Upper lobe of right lung (tissue), 1 donor: ENCODE data around the gene CNNM4. TPM values are rescaled to one million over a fixed set of nuclear protein-coding genes. Genes with fewer than 3 reads are reported as not detected.

Experiments used
- ATAC-seq: fragments of 200-7000 bp; cut with Tn5 transposase; one replicate; pipeline ENCODE4 v1.9.1; 2020; ENCODE audit warnings: mild to moderate bottlenecking, moderate library complexity
- DNase-seq: peaks from one replicate; pipeline ENCODE4 v3.0.0-alpha.2; 2020
- H3K27ac ChIP-seq: fragments of 200-600 bp; one replicate; pipeline ENCODE4 v1.8.0; 2022
- H3K27me3 ChIP-seq: fragments of 200-600 bp; one replicate; pipeline ENCODE4 v1.8.0; 2022; ENCODE audit warnings: mild to moderate bottlenecking
- H3K36me3 ChIP-seq: fragments of 200-600 bp; one replicate; pipeline ENCODE4 v1.8.0; 2022
- H3K4me1 ChIP-seq: fragments of 200-600 bp; one replicate; pipeline ENCODE4 v1.8.0; 2022
- H3K4me3 ChIP-seq: fragments of 200-600 bp; one replicate; pipeline ENCODE4 v1.8.0; 2022; ENCODE audit warnings: mild to moderate bottlenecking
- H3K9me3 ChIP-seq: fragments of 200-600 bp; one replicate; pipeline ENCODE4 v1.8.0; 2022
- CTCF ChIP-seq: fragments of 200-600 bp; IDR thresholded peaks from one replicate; pipeline ENCODE4 v1.8.0; 2022; ENCODE audit warnings: antibody characterized with exemption
- intact Hi-C: fragments of 100-400 bp; cut with DNase I; formaldehyde crosslinking; loops from one replicate; pipeline ENCODE4 v1.11.0; 2022
- total RNA-seq: library from RNA; stranded (reverse); fragmentation: NEBNext Ultra II Directional; extraction: Animal tissue kit (Norgen Biotek cat#: 25700); gene quantifications from one replicate; pipeline ENCODE4 v1.2.1, GENCODE V29; 2021
- donor health status: DM: no; HTN: yes; CAD: no; lungs with severe emphysema.

Gene CNNM4
- total RNA-seq, 1 donor from 2014 or later, result 15.0 TPM

GRCh38 chr2:96772903-96773671, 12.4 kb downstream of the CNNM4 start:
- intact Hi-C loops, result no loop called here
- ATAC-seq, result no peak
- Histone ChIP-seq H3K4me1 (peaks cover 6% of the 10 kb centered on the region), H3K4me3 (no peak overlapping the region), H3K36me3 (no peaks in the 10 kb centered on the region), H3K27ac (no peak overlapping the region), H3K27me3 (no peaks in the 10 kb centered on the region), H3K9me3 (no peaks in the 10 kb centered on the region)
- no peak for TF ChIP-seq CTCF
- no peak for DNase-seq

- peaks cover 6% of the 10 kb centered on the region for H3K4me1 ChIP-seq
Measured at GRCh38 chr2:96773922-96774321, 13.2 kb downstream of the CNNM4 start.

GRCh38 chr2:96775160-96775559, 14.5 kb downstream of the CNNM4 start:
- Histone ChIP-seq H3K4me3 (no peak overlapping the region), H3K4me1 (peaks cover 6% of the 10 kb centered on the region), H3K27ac (no peak overlapping the region), H3K27me3 (no peaks in the 10 kb centered on the region), H3K9me3 (no peaks in the 10 kb centered on the region), H3K36me3 (no peaks in the 10 kb centered on the region)
- intact Hi-C loops, result no loop called here
- DNase-seq (no peak), ATAC-seq (no peak)
- TF ChIP-seq CTCF, result no peak

More at GRCh38 chr2:96773922-96774321, 13.2 kb downstream of the CNNM4 start:
- intact Hi-C loops, result no loop called here
- Histone ChIP-seq H3K4me3 (peak overlapping the region; percentile 31), H3K27me3 (no peaks in the 10 kb centered on the region), H3K9me3 (no peaks in the 10 kb centered on the region), H3K27ac (no peak overlapping the region), H3K36me3 (no peaks in the 10 kb centered on the region)
- ATAC-seq (peak; percentile 37), DNase-seq (no peak)
- no peak for TF ChIP-seq CTCF

GRCh38 chr2:96783388-96783787, 22.7 kb downstream of the CNNM4 start:
- H3K4me3 ChIP-seq, result no peak overlapping the region
- ATAC-seq, result peak; percentile 46
- no peaks in the 10 kb centered on the region for H3K27me3 ChIP-seq
- no peaks in the 10 kb centered on the region for H3K9me3 ChIP-seq
- no peak overlapping the region for H3K27ac ChIP-seq
- intact Hi-C loops, result no loop called here
- peaks cover 7% of the 10 kb centered on the region for H3K4me1 ChIP-seq
- DNase-seq, result no peak
- H3K36me3 ChIP-seq, result no peaks in the 10 kb centered on the region
- no peak for TF ChIP-seq CTCF

GRCh38 chr2:96787411-96787810, 26.7 kb downstream of the CNNM4 start:
- Histone ChIP-seq H3K27ac (no peak overlapping the region), H3K36me3 (no peaks in the 10 kb centered on the region), H3K9me3 (no peaks in the 10 kb centered on the region), H3K27me3 (no peaks in the 10 kb centered on the region), H3K4me1 (peaks cover 12% of the 10 kb centered on the region), H3K4me3 (no peak overlapping the region)
- TF ChIP-seq CTCF, result no peak
- no peak for DNase-seq
- no peak for ATAC-seq
- intact Hi-C loops, result no loop called here
